ENCODE results near the gene NEURL1. TPM values are rescaled to one million over a fixed set of nuclear protein-coding genes. Genes with fewer than 3 reads are reported as not detected.
A peak's percentile ranks its signal among the peaks of the same experiment; 100 is the strongest.

Gene NEURL1
- total and polyA plus RNA-seq, 9 donors, result 0.28 to 5.6 (median 3.1) TPM

DNA sequence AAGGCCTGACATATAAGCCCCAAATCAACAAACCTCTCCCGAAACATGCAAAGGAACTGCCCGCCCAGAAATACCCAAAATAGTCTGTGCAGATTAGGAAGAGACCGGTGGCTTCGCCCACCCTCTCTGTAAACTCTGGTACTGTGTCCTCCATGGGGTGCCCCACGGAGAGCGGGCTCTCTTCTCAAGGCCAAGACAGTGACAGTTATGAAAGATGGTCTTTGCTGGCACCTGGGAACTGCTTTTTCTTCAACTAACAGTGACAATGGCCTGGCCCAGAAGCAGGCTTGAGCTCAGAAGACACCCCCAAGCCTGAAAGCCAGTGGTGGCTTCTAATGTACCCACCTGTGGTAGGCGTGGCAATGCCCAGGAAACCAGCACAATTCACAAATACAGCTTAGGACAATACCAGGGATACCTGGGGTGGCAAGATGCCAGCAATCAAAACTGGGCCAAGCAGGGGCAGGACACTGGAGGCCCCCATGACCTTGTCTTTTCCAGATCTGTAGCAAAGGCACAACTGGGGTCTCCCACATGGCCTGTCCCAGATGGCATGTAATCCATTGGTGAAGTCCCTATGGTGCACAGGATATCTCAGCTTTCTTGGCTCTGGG is 107.6 kb downstream of the NEURL1 start:
- 23 to 43% (median 35%) methylated on average over 7 of the region's 7 CpGs for WGBS, 3 donors
- intact Hi-C loops (cut with DNase I), result loop anchor here in 3 of 4 donors (2.0 to 5.0 kb wide), 3 partner anchors 86 to 91 kb away; no protein-coding TSS in a partner anchor
- TF ChIP-seq POLR2A (IDR thresholded peaks at IDR 0.05) (no peak), EP300 (IDR thresholded peaks at IDR 0.05) (no peak)
- TF ChIP-seq, protein P1, sequence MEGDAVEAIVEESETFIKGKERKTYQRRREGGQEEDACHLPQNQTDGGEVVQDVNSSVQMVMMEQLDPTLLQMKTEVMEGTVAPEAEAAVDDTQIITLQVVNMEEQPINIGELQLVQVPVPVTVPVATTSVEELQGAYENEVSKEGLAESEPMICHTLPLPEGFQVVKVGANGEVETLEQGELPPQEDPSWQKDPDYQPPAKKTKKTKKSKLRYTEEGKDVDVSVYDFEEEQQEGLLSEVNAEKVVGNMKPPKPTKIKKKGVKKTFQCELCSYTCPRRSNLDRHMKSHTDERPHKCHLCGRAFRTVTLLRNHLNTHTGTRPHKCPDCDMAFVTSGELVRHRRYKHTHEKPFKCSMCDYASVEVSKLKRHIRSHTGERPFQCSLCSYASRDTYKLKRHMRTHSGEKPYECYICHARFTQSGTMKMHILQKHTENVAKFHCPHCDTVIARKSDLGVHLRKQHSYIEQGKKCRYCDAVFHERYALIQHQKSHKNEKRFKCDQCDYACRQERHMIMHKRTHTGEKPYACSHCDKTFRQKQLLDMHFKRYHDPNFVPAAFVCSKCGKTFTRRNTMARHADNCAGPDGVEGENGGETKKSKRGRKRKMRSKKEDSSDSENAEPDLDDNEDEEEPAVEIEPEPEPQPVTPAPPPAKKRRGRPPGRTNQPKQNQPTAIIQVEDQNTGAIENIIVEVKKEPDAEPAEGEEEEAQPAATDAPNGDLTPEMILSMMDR (IDR thresholded peaks at IDR 0.05), result no peak
- DNase-seq, result no peak
- no peaks in the 10 kb centered on the region for H3K27me3 ChIP-seq
- no peak overlapping the region for H3K4me3 ChIP-seq
- H3K36me3 ChIP-seq, result no peaks in the 10 kb centered on the region
- H3K4me1 ChIP-seq (ENCODE audit: insufficient read depth), result peaks cover 8% of the 10 kb centered on the region
- H3K9me3 ChIP-seq, result no peaks in the 10 kb centered on the region
- peak overlapping the region in 1 of 2 donors; percentile 1 for H3K27ac ChIP-seq

DNA sequence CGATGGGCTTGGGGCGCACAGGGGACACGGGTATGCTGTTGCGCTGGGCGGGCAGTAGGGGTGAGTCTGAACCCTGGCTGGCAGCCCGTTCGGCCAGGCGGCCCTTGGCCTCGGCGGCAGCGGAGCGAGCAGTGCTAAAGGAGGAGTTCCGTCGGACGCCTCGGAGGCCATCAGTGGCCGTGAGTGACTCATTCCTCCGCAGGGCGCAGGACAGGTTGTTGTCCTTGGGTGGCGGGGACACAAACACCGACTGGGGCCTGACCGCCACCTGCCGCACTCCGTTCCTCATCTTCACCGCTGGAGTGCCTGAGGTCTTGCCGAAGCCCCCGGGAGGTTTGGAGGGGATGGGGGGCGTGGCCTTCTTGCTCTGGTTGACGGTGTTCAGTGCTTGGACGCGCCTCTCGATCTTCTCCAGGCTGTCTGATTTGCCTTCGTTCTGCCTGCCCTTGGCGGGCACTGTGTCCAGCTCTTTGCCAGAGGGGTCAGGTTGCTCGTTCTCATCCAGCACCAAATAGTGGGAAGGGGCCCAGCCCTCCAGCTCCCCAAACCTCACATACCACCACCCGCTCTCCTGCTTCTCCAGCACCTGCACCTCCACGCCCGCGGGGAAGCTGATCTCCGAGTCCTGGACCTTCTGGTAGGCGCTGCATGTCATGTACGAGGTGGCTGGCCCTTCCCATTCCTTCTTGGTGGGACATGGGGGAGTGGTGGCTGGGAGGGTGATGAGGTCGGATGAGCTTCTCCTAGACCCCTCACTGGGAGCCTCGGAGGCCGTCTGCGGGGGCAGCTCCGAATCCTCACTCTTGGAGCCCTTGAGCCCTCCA is 108.7 kb downstream of the NEURL1 start:
- DNase-seq, result no peak
- Histone ChIP-seq H3K36me3 (no peaks in the 10 kb centered on the region), H3K9me3 (no peaks in the 10 kb centered on the region), H3K27me3 (no peaks in the 10 kb centered on the region), H3K4me3 (no peak overlapping the region), H3K4me1 (ENCODE audit: insufficient read depth) (peaks cover 8% of the 10 kb centered on the region), H3K27ac (no peak overlapping the region)
- WGBS, 3 donors, result 88 to 90% (median 89%) methylated on average over 47 of the region's 47 CpGs
- intact Hi-C loops (cut with DNase I), result loop anchor here in 2 of 4 donors (5.0 kb wide), 2 partner anchors 85 to 90 kb away; no protein-coding TSS in a partner anchor
- no peak for TF ChIP-seq EP300 (IDR thresholded peaks at IDR 0.05)
- TF ChIP-seq, protein P1 (IDR thresholded peaks at IDR 0.05), result no peak
- no peak for TF ChIP-seq POLR2A (IDR thresholded peaks at IDR 0.05)

DNA sequence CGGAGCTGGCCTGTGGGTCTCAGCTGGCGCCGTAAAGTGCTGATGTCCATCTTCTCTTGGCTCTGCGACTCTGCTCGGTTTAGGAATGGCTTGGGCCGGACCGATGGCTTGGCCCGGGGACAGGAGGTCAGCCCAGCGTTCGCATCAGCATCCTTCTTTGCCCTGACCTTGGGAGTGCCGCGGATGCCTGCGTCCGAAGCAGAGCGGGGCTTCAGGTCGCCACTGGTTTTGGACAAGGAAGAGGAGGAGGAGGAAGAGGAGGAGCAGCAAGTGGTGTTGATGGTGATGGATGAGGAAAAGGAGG is 109.3 kb downstream of the NEURL1 start:
- 81 to 85% (median 85%) methylated on average over 16 of the region's 16 CpGs for WGBS, 3 donors
- H3K36me3 ChIP-seq, result no peaks in the 10 kb centered on the region
- no peaks in the 10 kb centered on the region for H3K9me3 ChIP-seq
- no peak for TF ChIP-seq POLR2A (IDR thresholded peaks at IDR 0.05)
- TF ChIP-seq EP300 (IDR thresholded peaks at IDR 0.05), result no peak
- TF ChIP-seq, protein P1 (IDR thresholded peaks at IDR 0.05), result no peak
- DNase-seq, result peak in 1 of 5 donors; percentile 23
- intact Hi-C loops (cut with DNase I), result loop anchor here in 2 of 4 donors (5.0 kb wide), 2 partner anchors 84 to 89 kb away; no protein-coding TSS in a partner anchor
- no peak overlapping the region for H3K27ac ChIP-seq
- peaks cover 8% of the 10 kb centered on the region for H3K4me1 ChIP-seq (ENCODE audit: insufficient read depth)
- no peak overlapping the region for H3K4me3 ChIP-seq
- no peaks in the 10 kb centered on the region for H3K27me3 ChIP-seq

DNA sequence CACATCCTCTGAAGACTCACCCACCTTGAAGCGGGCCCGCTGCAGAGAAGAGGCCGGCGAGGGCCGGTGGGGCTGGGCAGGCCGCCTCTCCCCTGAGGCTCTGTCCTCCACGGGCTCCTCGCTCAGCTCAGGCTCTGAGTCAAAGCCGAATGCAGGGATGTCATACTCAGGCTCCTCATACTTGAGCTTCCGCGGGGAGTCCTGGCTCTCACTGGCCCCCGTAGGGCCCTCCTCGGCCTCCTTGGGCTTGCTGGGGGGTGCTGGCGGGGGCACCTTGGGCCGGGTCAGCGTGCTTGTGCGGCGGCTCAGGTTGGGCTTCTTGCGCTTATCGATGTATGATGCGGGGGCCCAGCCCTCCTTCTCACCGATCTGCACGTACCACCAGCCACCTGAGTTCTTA is 109.9 kb downstream of the NEURL1 start:
- Histone ChIP-seq H3K4me1 (ENCODE audit: insufficient read depth) (peaks cover 8% of the 10 kb centered on the region), H3K27me3 (no peaks in the 10 kb centered on the region), H3K27ac (no peak overlapping the region), H3K36me3 (no peaks in the 10 kb centered on the region), H3K4me3 (no peak overlapping the region), H3K9me3 (no peaks in the 10 kb centered on the region)
- intact Hi-C loops (cut with DNase I), result loop anchor here in 2 of 4 donors (5.0 kb wide), 2 partner anchors 84 to 89 kb away; no protein-coding TSS in a partner anchor
- TF ChIP-seq POLR2A (IDR thresholded peaks at IDR 0.05) (no peak), EP300 (IDR thresholded peaks at IDR 0.05) (no peak)
- TF ChIP-seq, protein P1 (IDR thresholded peaks at IDR 0.05), result no peak
- DNase-seq, result no peak
- WGBS, 3 donors, result 92 to 97% (median 94%) methylated on average over 23 of the region's 23 CpGs

Measured in ovary (tissue), 9 donors.